Measurements from ENCODE around the gene SLC37A1. TPM values are rescaled to one million over a fixed set of nuclear protein-coding genes. Genes with fewer than 3 reads are reported as not detected.

The SLC37A1 gene
- total RNA-seq, 1 experiment from 2014 or later = 37.7 TPM

- Histone ChIP-seq H3T11ph (ENCODE audit: low read length) (no peak overlapping the region), H4K91ac (ENCODE audit: insufficient read length, low read depth, low read length) (no peak overlapping the region), H4K5ac (ENCODE audit: insufficient read length, low read depth, low read length) (no peak overlapping the region), H2AK5ac (ENCODE audit: insufficient read length, low read length) (no peak overlapping the region), H2BK20ac (ENCODE audit: low read depth, low read length, poor library complexity, severe bottlenecking) (no peak overlapping the region), H3K23me2 (ENCODE audit: insufficient read length, low read depth, low read length, poor library complexity, severe bottlenecking) (no peaks in the 10 kb centered on the region), H3K27ac (ENCODE audit: insufficient read length, low read depth, low read length) (no peak overlapping the region), H2BK15ac (ENCODE audit: low read depth, low read length) (no peak overlapping the region), H3K4ac (ENCODE audit: low read depth, low read length) (no peak overlapping the region), H2BK5ac (ENCODE audit: insufficient read length, low read length) (no peak overlapping the region), H3K18ac (ENCODE audit: insufficient read length, low read depth, low read length) (no peak overlapping the region), H3K14ac (ENCODE audit: insufficient read depth, low read length) (no peak overlapping the region), H3K4me1 (ENCODE audit: insufficient read depth, low read length) (no peaks in the 10 kb centered on the region), H3K9ac (ENCODE audit: extremely low read depth, insufficient read length, low read length) (no peak overlapping the region), H2BK120ac (ENCODE audit: low read depth, low read length, poor library complexity, severe bottlenecking) (no peak overlapping the region), H3K79me1 (ENCODE audit: insufficient read depth, low read depth, low read length, poor library complexity, severe bottlenecking) (no peaks in the 10 kb centered on the region), H3K56ac (ENCODE audit: insufficient read length, low read depth, low read length) (no peak overlapping the region), H3K79me2 (ENCODE audit: insufficient read depth, low read length) (no peaks in the 10 kb centered on the region), H3K4me2 (ENCODE audit: insufficient read depth, insufficient read length, low read length) (no peak overlapping the region), H4K8ac (replicated peaks; ENCODE audit: insufficient read length, low read depth, low read length) (no peak overlapping the region), H2BK12ac (ENCODE audit: insufficient read length, low read depth, low read length) (no peak overlapping the region), H2AFZ (ENCODE audit: low read length) (no peak overlapping the region), H3K27me3 (ENCODE audit: insufficient read depth, low read length) (no peaks in the 10 kb centered on the region), H3K9me3 (ENCODE audit: control insufficient read depth, low read depth, low read length) (no peaks in the 10 kb centered on the region), H4K20me1 (ENCODE audit: control insufficient read depth, insufficient read depth, insufficient read length) (no peaks in the 10 kb centered on the region), H3K23ac (ENCODE audit: insufficient read length, low read depth, low read length) (no peak overlapping the region)
- Mint-ChIP-seq H3K4me3 (no peak overlapping the region; a peak in 1 of 5 replicates), H3K27me3 (ENCODE audit: low read depth) (peaks cover 34% of the 10 kb centered on the region), H3K4me1 (peaks cover 9% of the 10 kb centered on the region in 2 experiments), H3K9me3 (peaks cover 2% of the 10 kb centered on the region in 2 experiments; a peak in 2 of 5 replicates), H3K27ac (peak overlapping the region in 1 of 3 experiments; percentile 56; a peak in 2 of 7 replicates), H3K36me3 (ENCODE audit: insufficient read depth in 1 of 3, low read depth in 3 of 3) (no peaks in the 10 kb centered on the region)
- WGBS (ENCODE audit: extremely low coverage, insufficient read length, low lambda C conversion rate) = no CpG with 5 or more reads among the region's 19 CpGs
- no peak for TF ChIP-seq CTCF (conservative IDR thresholded peaks at IDR 0.05)
- no peak for DNase-seq
These were observed 78.6 kb downstream of the SLC37A1 start for GRCh38 chr21:42592156-42592820.
